DMS79 (cell line): Measurements from ENCODE around the gene SRGAP2.
"Not testable (repeated sequence)": the region's sequence is repeated elsewhere in the genome, so short reads cannot be mapped to it uniquely, and the experiment has no call there.

ENCODE experiments used
- DNase-seq: peaks from one replicate; lab custom pipeline; 2025; lab: John Stamatoyannopoulos, UW

Gene SRGAP2

DNA sequence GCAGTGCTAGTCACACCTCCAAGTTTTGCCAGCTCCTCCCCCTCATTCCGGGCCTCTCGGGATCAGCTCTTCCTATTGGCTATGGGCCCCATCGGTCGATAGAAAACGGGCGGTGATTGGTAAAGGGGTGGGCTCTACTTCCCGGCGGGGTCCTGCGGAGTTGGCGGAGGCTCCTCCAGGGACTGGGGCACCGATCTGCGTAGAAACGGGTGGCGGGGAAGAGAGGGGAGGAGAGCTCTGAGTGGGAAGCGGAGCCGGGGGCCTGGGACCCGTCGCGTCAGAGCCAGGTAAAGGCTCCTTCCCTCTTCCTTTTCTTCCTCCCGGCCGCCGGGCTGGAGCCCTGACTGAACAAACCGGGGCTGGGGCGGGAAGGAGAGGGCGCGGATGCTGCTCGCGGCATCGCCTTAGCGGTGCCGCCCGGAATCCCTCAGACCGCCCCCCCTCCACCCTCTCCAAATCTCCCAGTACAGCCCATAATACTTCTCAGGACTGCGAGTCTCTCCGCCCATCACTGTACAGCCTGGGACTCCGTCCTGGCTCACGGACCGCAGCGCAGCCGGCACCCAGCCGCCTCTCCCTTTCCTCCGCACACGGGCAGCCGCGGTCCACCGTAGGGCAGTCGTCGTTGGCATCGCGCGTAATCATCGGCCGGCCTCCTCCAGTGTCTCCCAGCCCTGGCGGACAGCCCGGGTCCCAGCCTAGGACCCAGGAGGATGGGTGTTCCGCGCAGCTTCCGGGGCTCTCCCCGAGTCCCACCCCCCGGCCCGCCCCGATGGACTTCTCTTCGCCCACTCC lies at the start of gene SRGAP2:
Gene SRGAP2 (plus strand): TSS at position 178 of the 795 bp plus-strand sequence. CDS start 2,430 bp downstream, outside the sequence.
- not testable (repeated sequence) for DNase-seq

DNA sequence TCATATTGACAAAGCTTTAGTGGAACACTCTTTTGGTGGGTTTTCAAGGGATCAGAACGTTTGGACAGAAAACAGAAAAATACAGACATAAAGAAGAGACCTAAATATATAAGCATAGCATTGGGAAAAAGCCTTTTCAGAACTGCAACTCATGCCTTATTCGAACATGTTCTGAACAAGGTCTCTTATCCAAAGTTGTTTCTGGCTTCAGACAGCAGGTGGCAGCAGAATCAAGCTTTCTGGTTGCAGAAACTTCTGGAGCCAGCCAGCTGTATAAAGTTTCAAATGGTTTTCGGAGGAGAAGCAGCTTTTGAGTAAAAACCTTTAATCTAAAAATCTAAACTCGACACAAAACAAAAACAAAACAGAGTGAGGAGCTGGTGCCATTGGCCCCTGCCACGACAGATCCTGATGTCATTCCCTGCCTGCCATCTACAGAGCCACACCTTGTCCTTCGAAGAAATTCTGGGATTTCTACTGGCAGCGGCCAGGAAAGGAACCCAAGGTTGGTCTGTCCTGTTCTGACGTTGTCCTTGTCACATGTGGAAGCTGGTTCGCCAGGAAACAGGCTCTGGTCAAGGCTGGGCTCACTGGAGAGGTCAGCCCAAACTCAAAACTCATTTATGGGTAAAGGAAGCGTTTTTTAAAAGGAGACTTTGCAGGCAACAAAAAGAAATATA lies 35.9 kb upstream of the SRGAP2 start:
- DNase-seq: not testable (repeated sequence)

DNA sequence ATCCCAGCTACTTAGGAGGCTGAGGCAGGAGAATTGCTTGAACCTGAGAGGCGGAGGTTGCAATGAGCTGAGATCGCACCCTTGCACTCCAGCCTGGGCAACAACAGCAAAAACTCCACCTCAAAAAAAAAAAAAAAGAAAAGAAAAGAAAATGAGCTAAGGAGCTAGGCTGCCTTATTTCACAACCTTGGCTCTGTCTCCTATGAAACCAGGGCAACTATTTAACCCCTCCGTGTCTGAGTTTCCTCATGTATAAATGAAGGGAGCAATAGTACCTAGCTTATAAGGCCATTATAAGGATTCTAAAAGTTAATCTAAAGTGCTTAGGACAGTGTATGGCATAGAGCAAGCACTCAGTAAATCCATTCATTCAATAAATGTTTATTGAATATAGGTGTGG lies 33.5 kb upstream of the SRGAP2 start:
- not testable (repeated sequence) for DNase-seq

DNA sequence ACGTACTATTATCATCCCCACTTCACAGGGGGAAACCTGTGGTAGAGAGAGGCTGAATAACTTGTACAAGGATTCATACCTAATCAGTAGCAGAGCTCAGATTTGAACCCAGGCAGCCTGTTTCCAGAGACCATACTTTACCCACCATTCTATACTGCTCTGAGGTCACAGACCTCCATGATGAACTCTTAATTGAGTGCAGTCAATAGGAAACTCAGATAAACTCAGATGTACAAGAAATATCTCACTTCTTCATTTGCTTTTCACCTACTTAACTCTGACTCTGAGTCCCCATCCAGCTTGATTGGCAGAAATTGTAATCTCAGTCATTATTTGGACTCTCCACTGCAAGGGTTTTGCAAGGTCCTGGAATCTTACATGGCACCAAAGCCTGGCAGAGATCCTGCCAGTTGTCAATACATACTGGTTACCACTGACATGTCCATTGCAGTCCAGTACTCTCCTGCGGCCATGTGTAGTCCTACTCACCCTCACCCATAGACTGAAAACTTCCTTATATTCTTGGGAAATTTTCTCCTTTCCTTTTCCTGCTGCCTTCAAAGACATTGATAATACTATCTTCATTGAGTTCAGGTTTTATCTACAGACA lies 30.1 kb upstream of the SRGAP2 start:
- not testable (repeated sequence) for DNase-seq

DNA sequence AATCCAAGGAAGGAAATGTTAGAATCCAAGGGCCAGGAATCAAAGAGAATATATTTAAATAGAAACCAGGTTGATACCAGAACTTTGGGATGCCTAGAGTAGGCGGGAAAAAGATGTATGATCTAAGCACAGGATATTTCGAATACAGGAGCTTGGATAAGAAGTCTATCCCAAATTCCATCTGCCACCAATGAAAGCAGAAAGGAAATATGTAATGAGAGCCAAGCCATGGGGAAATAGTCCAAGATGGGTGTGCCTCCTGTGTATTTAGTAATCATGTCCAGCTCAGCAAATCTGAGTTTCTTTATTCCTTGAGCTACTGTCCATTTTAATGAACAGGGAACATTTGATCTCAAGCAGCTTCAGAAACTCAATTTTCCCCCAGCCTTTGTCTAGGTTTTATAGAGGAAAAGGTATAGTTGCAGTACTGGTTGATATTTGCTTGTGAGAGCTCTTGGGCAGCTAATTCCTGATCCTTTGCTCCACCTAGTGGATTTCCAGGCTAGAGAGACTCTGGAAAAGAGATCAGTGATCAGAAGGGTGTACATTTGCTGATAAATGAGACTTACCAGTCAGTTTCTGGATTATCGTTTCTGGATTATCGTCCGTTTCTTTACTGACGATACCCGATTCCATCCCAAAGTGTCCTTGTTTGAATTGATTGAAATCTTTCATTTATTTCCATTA lies 29.0 kb upstream of the SRGAP2 start:
- not testable (repeated sequence) for DNase-seq

DNA sequence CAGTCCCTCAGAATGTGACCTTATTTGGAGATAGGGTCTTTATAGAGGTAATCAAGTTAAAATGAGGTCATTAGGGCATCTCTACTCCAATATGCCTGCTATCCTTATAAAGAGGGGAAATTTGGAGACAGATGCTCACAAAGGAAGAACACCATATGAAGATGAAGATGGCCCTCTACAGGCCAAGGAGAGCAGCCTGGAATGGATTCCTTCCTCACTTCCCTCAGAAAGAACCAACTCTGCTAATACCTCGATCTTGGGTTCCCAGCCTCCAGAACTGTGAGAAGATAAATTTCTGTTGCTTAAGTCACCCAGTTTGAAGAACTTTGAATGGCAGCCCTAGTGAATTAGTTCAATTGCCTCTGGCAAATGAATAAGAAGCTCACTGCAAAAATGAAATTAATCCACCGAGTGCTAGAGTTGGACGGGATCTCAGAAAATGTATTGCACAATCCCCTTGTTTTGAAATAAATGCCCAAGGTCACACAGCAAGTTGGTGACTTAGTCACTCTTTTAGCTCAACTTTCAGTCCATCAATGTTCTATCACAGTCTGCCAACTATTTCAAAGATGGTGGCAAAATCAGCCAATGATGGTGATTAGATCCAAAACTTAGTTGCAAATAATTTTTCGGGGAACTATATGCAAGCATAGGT lies 27.8 kb upstream of the SRGAP2 start:
- DNase-seq: not testable (repeated sequence)

DNA sequence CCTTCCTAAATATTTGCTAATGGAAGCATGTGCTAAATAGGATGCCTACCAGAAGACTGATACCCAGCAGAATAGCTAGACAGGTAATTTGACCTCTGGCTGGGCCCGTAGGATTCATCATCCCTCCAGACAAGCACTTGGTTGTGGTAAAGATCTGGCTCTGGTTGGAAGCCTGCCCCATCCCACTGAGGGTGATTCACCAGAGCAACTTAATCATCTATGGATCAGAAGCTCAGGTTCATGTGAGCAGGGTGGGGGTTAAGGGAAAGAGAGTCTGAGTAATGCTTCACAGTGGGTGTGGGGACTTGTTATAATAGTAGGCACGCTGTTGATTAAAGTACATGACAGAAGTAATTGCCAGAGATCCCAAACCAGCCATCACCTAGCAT lies 27.2 kb upstream of the SRGAP2 start:
- not testable (repeated sequence) for DNase-seq

GRCh38 chr1:206178061-206178989 lies 25.0 kb upstream of the SRGAP2 start:
- DNase-seq: not testable (repeated sequence)

DNA sequence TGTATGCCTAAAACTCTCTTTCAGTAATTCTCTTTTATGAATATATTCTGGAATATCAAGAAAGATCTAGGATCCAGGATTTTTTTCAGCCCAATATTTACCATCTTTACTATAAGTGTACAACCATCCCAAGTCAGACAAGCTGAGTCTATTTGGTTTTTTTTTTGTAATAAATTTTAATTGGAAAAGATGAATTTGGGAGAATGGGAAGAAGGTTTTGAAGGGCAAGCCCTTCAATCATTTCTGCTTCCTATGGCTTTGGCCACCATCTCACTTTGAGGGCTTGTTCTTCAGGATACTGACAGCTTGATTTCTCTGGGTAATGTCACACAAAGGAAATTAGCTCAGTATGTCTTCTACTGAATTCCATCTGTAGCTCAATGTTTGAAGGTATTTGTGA lies 23.7 kb upstream of the SRGAP2 start:
- DNase-seq: not testable (repeated sequence)

GRCh38 chr1:206182368-206183317 lies 20.7 kb upstream of the SRGAP2 start:
- DNase-seq: not testable (repeated sequence)

GRCh38 chr1:206183788-206184187 lies 19.6 kb upstream of the SRGAP2 start:
- DNase-seq: not testable (repeated sequence)

DNA sequence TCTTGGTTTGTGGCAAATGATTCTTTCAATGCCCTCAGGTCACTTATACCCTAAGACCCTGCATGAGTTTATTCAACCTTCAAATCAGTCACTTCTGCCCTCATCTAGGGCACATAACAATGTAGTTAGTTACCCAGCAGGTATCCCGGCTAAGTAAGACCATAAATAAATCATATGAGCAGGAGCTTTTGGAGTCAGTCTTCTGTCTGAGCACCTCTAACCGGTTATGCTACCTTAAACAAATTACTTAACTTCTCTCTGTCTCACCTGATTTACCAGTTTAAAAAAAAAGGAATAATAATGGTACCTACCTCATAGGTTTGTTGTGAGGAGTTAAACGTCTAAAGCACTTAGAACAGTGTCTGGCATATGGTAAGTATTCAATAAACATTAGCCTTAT lies 17.6 kb upstream of the SRGAP2 start:
- not testable (repeated sequence) for DNase-seq

DNA sequence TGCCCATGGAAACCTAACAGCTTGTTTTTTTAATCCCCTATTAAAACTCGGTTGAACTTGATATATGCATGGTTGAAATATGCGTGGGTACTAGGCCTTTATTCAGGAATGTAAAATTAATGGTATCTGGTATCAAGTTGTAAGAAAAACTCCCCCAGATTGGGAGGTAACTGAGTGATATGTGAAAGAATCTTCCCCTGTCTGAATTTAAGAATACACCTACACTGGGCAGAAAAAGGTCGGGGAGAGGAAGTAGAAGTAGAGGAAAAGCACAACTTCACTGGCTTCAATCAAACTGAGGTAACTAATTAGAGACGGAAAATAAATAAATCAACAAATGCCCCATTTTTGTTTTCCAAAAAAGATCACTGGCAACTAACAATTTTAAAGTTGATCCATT lies 16.5 kb upstream of the SRGAP2 start:
- DNase-seq: not testable (repeated sequence)

- DNase-seq: not testable (repeated sequence)
Observed at GRCh38 chr1:206195182-206195581, 8.2 kb upstream of the SRGAP2 start.

- not testable (repeated sequence) for DNase-seq
Observed at GRCh38 chr1:206196748-206197424, 6.5 kb upstream of the SRGAP2 start.

DNA sequence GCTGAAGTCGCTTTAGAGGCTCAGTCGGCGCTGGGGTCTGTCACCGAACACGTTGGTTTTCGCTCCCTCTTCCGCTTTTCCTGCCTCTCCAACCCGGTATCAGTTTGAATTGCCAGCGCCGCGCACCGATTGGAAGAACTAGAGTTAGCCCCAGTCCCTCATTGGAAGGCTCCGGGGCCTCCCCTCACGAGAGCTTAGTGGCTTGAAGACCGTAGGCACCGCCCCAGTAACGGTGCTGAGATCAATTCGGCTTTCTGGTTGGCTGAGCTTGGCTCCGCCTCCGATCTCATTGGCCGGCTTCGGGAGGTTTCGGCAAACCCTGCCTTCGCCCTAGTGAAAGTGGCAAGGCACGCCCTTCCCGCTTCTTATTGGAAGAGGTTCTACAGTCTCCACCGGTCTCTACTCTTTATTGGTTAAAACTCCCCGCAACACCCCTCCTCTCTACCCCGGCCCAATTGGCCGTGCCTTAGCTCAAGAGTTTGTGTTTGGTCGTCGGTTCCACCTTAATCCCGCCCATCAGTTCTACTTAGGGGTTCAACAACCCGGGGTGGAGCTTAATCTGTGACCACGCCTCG lies 465 bp upstream of the SRGAP2 start, which contains the start of gene FAM72A:
Gene FAM72A (minus strand): TSS at position 51 of the 575 bp plus-strand sequence. CDS start 814 bp downstream, outside the sequence.
- peak; percentile 100 for DNase-seq

DNA sequence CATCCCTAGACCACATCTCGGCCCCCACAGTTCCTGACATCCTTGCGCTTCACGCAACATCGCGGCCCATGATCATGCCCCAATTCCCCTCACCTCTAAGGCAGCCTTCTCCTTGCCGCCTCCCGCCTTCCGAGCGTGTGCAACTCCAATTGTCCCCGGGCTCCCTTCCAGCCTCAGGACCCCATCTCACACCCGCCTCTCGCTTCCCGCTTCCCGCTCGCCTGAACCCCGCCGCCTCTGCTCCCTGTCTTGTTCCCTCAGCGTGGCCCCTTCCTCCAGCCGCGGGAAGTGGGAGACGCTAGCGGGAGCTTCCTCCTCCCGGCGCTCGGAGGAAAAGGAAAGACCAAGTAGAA lies 794 bp downstream of the SRGAP2 start:
- not testable (repeated sequence) for DNase-seq

DNA sequence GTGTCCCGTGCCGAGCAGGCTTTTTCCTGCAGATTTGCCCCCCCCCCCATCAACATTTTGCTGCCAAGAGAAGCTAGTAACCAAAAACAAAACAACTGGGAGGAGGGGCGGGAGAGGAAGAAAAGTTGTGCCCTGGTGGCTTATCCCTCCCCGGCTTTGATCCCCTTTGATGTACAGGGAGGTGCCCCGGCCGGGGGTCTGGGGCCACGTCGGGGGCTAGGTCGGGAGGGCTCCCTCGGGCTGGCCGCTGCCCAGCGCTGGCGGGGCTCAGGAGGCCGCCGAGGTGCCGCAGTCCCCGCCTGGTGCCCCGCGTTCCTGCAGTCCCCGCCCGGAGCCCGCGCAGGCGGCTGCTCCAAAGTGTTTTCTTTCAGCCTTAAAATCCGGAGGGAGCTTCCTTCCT lies 1.5 kb downstream of the SRGAP2 start:
- DNase-seq: not testable (repeated sequence)
